Testis (tissue), 3 donors: ENCODE measurements around the gene TUT7. TPM values are rescaled to one million over a fixed set of nuclear protein-coding genes. Genes with fewer than 3 reads are reported as not detected.

ENCODE experiments used
- DNase-seq: peaks from one replicate; pipeline ENCODE4 v3.0.0-alpha.2; 2019
- H3K27ac ChIP-seq, 2 donors: fragments of 200-600 bp; sonication (generic); one replicate each; pipeline ENCODE4 v1.5.1; 2019
- H3K27me3 ChIP-seq: fragments of 200-600 bp; sonication (generic); one replicate; pipeline ENCODE4 v1.5.1; 2019
- H3K36me3 ChIP-seq: fragments of 200-600 bp; sonication (generic); one replicate; pipeline ENCODE4 v1.5.1; 2017; ENCODE audit warnings: low read depth; ENCODE audit errors: missing control alignments
- H3K4me1 ChIP-seq: fragments of 200-600 bp; sonication (generic); one replicate; pipeline ENCODE4 v1.5.1; 2019
- H3K4me3 ChIP-seq, 2 donors: fragments of 200-600 bp; sonication (generic); one replicate each; pipeline ENCODE4 v1.5.1; 2017 to 2019
- H3K9me3 ChIP-seq: fragments of 200-600 bp; sonication (generic); one replicate; pipeline ENCODE4 v1.5.1; 2017
- CTCF ChIP-seq, 3 experiments: fragments of 450-650 bp in 2 of 3; fragments of 200-600 bp in 1 of 3; sonication (generic) in 1 of 3; IDR thresholded peaks; one replicate each; pipeline ENCODE4 v1.5.1; 2016 to 2019; ENCODE audit warnings: antibody characterized with exemption in 3 of 3, mild to moderate bottlenecking in 2 of 3, moderate library complexity in 1 of 3
- POLR2A ChIP-seq: fragments of 450-650 bp; IDR thresholded peaks from one replicate; pipeline ENCODE4 v1.6.1; 2017; ENCODE audit warnings: antibody characterized with exemption, mild to moderate bottlenecking, moderate library complexity
- WGBS, 2 donors: methylation state at CpG; one replicate each; pipeline ENCODE4 v1.1.5; 2018; 5-methylcytosine and 5-hydroxymethylcytosine counted together
- intact Hi-C: fragments of 100-400 bp; cut with DNase I; formaldehyde crosslinking; loops from one replicate; pipeline ENCODE4 v1.15.1; 2023; ENCODE audit warnings: low total_unique reads
- polyA plus RNA-seq: library from polyadenylated mRNA; stranded (reverse); fragments of 350-450 nt; fragmentation: Illumina TruSeq; extraction: RNeasy Lipid Tissue Mini Kit (QIAGEN cat#74804); gene quantifications from one replicate; pipeline ENCODE4 v1.2.3, GENCODE V29; 2014; ENCODE audit warnings: low read depth, low replicate concordance; ENCODE audit not compliant: insufficient read depth
- total RNA-seq, 2 donors: library from RNA; depleted of rRNA; stranded (reverse); fragments of >200 nt; gene quantifications; one replicate each; pipeline ENCODE4 v1.2.3, GENCODE V29; 2016

TUT7 gene
- total and polyA plus RNA-seq, 3 donors from 2014 or later: 18.7 to 53.4 (median 40.0) TPM

- no peaks in the 10 kb centered on the region for H3K27me3 ChIP-seq
- WGBS, 2 donors: 83 to 91% methylated on average over 1 of the region's 1 CpG
- no peak overlapping the region for H3K4me3 ChIP-seq
- H3K27ac ChIP-seq: no peak overlapping the region
- no peaks in the 10 kb centered on the region for H3K9me3 ChIP-seq
- intact Hi-C loops: no loop called here
- H3K36me3 ChIP-seq: no peaks in the 10 kb centered on the region
- DNase-seq: no peak
- TF ChIP-seq POLR2A (no peak), CTCF (IDR thresholded peaks at IDR 0.05) (no peak)
- no peaks in the 10 kb centered on the region for H3K4me1 ChIP-seq
Measured at GRCh38 chr9:86308687-86309086, 45.5 kb downstream of the TUT7 start.

GRCh38 chr9:86304236-86304730, 49.9 kb downstream of the TUT7 start:
- intact Hi-C loops: no loop called here
- Histone ChIP-seq H3K27ac (no peak overlapping the region), H3K4me3 (no peak overlapping the region), H3K4me1 (no peaks in the 10 kb centered on the region), H3K27me3 (no peaks in the 10 kb centered on the region), H3K36me3 (no peaks in the 10 kb centered on the region), H3K9me3 (no peaks in the 10 kb centered on the region)
- DNase-seq: no peak
- TF ChIP-seq CTCF (IDR thresholded peaks at IDR 0.05) (no peak), POLR2A (no peak)
- 47 to 48% methylated on average over 3 of the region's 3 CpGs for WGBS, 2 donors

GRCh38 chr9:86303316-86303975, 50.8 kb downstream of the TUT7 start:
- no peak overlapping the region for H3K4me3 ChIP-seq
- no peaks in the 10 kb centered on the region for H3K27me3 ChIP-seq
- H3K9me3 ChIP-seq: no peaks in the 10 kb centered on the region
- DNase-seq: no peak
- WGBS, 2 donors: 71 to 73% methylated on average over 4 of the region's 4 CpGs
- no peaks in the 10 kb centered on the region for H3K36me3 ChIP-seq
- H3K27ac ChIP-seq: no peak overlapping the region
- intact Hi-C loops: no loop called here
- H3K4me1 ChIP-seq: no peaks in the 10 kb centered on the region
- TF ChIP-seq POLR2A: no peak
- no peak for TF ChIP-seq CTCF (IDR thresholded peaks at IDR 0.05)

GRCh38 chr9:86301686-86302085, 52.5 kb downstream of the TUT7 start:
- H3K4me1 ChIP-seq: no peaks in the 10 kb centered on the region
- no peak for TF ChIP-seq CTCF (IDR thresholded peaks at IDR 0.05)
- no peak for TF ChIP-seq POLR2A
- H3K36me3 ChIP-seq: no peaks in the 10 kb centered on the region
- no peak overlapping the region for H3K27ac ChIP-seq
- intact Hi-C loops: no loop called here
- no peak for DNase-seq
- H3K9me3 ChIP-seq: no peaks in the 10 kb centered on the region
- no peak overlapping the region for H3K4me3 ChIP-seq
- WGBS, 2 donors: 72 to 83% methylated on average over 1 of the region's 1 CpG
- H3K27me3 ChIP-seq: no peaks in the 10 kb centered on the region

GRCh38 chr9:86300701-86301100, 53.5 kb downstream of the TUT7 start:
- intact Hi-C loops: no loop called here
- no peak overlapping the region for H3K27ac ChIP-seq
- WGBS, 2 donors: 89 to 98% methylated on average over 2 of the region's 2 CpGs
- no peak overlapping the region for H3K4me3 ChIP-seq
- H3K9me3 ChIP-seq: no peaks in the 10 kb centered on the region
- H3K36me3 ChIP-seq: no peaks in the 10 kb centered on the region
- H3K27me3 ChIP-seq: no peaks in the 10 kb centered on the region
- DNase-seq: no peak
- no peaks in the 10 kb centered on the region for H3K4me1 ChIP-seq
- TF ChIP-seq CTCF (IDR thresholded peaks at IDR 0.05): no peak
- no peak for TF ChIP-seq POLR2A
